Stimulated activated CD4-positive, alpha-beta T cell treated with anti-CD3 and anti-CD28 coated beads, TNF-alpha, amount 100 ng/mL, for 24 hours (primary cell): Measurements from ENCODE around the gene TMEM132C.
"Not testable (repeated sequence)": the region's sequence is repeated elsewhere in the genome, so short reads cannot be mapped to it uniquely, and the experiment has no call there.

Source experiments
- DNase-seq, 3 experiments: peaks; one replicate each; pipeline ENCODE4 v3.0.0-alpha.2; 2020; ENCODE audit warnings: low read depth in 3 of 3

The TMEM132C gene

DNA sequence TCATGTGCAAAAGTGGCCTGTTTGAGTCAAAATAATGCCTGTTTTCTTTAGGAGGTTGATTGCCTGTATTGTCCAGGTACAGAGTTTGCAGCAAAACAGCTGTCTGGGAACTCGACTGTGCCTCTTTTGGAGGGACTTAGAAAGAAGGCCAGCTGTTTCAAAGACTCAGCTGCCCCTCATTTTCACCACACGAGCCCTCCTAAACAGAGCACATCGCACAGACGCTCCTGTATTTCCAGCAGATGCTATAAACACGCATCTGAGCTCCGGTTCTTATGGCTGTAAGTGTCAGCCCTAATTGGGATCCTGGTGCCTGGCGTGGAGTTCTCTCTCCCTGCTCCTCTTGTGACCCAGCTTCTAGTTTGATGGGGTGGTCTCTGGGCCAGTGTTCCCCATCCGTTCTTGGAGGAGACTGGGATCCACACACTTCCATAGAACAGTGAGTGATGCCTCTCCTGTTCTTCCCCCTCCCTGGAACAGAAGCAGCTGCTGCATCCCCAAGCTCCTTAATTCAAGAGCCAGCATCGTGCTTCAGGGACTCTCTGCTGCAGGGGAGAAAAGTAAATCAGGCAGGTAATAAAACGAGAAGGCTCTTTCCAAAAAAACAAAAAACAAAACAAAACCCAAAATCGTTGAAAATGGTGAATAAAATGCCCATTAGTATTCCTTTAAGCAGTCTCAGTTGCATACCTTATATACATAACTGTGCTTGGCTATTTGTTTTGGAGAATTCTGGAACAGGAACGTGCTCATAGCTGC, 287.8 kb downstream of the TMEM132C start:
- DNase-seq = no peak

DNA sequence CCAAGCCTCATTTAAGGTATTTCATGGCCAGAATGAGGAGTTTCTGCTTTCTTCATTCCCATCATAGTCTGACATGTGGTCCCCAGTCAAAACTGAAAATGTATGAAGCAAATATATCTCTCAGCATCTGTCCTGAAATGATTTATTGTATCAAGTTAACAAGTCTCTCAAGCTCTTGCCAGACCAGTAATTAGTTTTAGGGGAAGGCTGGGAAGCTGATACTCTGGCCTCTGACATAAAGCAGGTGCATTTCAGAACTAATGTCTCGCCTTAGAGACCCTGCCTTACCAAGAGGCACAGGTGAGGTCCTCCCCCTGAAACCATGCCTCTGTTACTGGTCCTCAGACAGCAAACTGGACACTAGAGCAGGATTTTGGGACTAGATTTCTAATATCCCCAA, 290.3 kb downstream of the TMEM132C start:
- DNase-seq = no peak

DNA sequence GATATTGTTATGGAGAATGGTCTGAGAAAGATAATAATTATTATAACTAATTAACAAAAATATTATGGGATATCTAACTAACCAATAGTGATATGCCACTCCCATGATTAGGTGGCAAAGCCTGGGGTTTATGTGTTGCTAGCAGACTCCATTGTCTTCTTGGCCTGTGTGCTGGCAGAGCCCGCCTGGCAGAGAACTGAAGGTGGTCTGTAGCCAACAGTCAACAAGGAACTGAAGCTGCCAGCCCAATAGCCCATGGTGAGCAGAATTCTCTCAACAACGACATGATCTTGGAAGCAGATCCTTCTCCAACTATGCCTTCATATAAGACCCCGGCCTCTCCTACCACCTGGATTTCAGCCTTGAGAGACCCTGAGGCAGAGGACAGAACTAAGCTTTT, 298.0 kb downstream of the TMEM132C start:
- DNase-seq = no peak

DNA sequence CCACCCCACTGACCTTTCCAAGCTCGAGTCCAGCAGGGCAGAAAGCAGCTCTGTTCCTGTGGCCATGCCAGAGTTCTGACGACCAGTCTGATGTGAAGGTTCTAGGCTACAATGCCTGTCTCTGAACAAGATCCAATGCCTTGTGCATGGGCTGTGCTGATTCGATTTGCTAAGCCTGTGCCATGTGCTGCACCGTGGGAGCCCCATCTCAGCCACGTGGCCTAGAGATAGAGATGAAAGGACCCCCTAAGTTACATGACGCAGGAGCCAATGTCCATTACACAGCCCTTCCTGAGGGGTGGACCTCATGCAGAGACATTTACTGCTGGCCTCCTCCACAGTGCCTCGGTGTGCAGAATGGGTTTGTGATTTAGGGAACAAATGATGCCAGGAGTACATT, 300.8 kb downstream of the TMEM132C start:
- DNase-seq = no peak

DNA sequence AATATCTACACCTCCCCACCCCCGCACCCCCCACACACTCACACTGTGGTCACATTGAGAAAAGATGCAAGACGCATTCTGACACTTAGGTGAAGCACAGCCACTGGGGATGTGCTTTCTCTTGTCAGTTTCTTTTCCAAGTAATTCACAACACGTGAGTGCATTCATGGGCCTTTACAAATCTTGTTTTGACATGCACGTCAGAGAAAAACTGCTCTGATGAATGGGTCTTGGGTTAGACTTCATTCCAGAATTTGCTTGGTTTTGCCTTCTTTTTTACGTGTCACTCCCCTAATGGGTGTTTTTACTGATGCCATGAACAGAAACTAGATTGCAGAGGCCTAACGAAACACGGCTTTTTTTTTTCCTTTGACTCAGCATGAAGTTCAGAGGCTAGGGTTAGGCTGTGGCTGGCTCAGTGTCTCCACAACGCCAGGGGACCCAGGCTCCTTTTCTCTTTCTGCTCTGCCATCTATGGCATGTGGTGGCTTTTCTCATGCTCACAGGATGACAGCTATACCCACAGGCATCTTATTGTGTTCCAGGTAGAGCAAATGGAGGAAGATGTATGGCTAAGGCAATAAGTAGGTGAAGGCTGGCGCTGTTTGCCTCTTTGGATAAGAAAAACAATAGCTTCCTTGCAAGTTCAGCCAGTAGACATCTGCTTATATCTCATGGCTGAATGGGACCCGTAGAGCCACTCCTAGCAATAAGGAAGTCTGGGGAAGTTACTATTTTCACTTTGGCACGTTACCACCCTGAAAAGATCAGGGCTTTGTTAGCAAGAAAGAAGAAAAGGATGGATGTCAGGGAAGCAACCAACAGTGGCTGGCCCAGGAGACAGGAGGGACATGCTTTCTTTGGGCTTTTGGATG, 303.5 kb downstream of the TMEM132C start:
- no peak for DNase-seq

DNA sequence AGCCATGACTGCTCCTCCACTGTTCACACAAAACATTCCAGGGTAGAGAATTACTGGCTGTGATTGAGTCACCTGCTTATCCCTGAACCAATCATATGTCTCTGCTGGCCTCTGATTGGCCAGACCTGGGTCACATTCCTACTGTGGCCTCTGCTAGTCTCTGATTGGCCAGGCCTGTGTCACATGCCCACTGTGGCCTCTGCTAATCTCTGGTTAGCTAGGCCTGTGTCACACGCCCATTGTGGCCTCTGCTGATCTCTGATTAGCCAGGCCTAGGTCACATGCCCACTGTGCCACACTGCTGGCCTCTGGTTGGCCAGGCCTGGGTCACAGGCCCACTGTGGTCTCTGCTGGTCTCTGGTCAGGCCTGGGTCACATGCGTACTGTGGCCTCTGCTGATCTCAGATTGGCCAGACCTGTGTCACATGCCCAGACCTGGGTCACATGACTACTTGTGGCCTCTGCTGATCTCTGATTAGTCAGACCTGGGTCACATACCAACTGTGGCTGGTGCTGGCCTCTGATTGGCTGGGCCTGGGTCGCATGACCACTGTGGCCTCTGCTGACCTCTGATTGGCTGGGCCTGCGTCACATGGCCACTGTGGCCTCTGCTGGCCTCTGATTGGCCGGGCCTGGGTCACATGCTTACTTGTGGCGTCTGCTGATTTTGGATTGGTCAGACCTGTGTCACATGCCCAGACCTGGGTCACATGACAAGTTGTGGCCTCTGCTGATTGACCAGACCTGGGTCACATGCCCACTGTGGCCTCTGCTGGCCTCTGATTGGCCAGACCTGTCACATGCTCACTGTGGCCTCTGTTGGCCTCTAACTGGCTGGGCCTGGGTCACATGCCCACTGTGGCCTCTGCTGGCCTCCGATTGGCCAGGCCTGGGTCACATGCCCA, 305.2 kb downstream of the TMEM132C start:
- DNase-seq = no peak

DNA sequence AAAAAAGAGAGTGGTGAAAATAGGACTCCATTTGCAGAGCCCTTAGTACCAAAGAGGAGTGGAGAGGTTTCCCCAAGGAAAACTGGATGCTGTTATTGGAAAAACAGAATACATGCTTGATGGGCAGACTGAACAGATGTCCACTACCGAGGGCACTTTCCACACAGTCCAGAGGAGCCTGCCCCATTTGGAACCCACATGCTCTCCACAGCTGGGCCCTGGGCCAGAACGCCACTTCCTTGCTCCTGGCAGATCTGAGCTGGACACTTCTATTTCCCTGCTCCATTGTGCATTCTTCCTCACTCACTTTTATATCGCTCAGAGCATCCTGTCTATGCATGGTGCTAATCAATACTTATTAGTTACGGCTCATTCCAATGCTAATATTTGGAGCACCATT, 306.9 kb downstream of the TMEM132C start:
- DNase-seq = no peak

DNA sequence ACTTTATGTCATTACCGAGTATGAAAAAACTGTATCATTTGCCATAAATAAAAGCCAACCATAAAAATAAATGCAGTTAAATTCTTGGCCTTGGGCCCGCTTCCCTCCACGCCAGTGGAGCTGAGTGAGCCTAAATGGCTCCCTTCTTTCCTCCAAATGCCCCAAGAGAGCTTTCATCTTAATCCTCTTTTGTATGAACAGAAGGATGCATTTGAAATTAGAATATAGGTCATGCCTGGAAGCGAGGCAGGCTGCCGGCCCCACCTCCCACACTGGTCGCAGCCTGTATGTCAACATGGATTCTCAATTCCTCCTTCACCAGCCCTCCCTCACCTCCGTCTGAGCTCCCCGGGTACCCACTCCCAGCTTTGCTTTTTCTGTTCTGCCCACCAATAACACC, 311.1 kb downstream of the TMEM132C start:
- no peak for DNase-seq

DNA sequence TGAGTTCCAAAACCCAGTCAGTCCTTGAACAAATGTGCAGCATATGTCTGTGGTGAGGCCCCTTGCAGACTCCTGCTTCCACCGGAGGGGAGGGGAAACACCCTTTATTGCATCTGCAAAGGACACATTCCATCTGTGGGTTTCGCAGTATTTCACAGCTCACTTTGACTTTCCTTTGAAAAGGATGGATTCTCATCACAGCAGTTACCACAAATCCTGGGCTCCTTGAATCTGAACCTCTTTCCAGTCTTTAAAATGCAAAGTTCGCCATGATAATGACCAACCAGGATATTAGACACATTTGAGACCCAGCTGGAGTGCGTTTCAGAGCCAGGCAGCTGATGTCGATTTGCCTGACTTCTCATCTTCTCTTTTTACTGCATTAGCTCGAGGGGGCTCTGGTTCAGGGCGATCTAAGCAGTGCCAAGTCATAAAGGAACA, 314.4 kb downstream of the TMEM132C start:
- no peak for DNase-seq

DNA sequence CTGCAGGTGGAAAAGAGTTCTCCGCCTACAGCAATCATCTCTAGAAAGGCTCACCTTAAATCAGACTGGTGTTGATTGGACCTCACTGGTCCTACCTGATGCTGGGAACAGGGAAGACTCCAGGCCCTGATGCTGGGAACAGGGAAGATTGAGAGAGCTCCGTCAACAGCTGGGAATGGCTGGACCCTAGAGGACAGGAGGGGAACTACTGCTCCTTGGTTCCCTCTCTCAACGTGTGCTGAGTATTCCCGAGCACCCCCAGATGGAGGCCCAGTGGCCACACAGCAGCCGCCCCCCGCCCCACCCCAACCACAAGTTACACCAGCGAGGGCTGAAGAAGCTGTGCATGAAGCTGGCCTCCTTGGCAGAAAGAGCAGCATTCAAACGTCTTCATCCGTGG, 316.5 kb downstream of the TMEM132C start:
- DNase-seq = no peak

DNA sequence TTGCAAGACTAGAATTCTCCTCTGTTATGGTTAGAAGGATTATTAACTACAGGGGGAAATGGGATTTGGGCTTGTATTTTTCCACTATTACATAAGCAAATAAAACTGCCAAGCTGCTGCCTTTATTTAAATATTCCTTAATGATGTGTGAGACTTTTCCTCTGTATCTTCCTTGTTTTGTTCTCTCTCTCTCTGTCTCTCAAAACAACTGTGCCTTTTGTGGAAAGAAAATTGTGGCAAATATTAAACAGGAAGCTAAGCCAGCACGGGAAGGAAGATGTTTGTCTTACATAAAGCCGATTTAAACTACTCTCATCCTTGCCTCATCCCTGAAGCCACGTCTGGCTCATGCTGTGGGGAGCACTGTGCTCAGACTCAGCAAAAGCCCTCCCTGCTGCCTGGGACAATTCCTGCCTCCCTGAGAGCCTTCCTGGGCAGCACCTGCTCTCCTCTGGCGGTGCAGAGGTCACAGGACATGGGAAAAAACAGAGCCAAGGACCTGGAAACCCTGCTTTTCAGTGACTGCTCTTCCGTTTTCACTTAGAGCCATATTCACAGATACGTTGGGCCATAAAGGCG, 319.6 kb downstream of the TMEM132C start:
- DNase-seq = no peak

DNA sequence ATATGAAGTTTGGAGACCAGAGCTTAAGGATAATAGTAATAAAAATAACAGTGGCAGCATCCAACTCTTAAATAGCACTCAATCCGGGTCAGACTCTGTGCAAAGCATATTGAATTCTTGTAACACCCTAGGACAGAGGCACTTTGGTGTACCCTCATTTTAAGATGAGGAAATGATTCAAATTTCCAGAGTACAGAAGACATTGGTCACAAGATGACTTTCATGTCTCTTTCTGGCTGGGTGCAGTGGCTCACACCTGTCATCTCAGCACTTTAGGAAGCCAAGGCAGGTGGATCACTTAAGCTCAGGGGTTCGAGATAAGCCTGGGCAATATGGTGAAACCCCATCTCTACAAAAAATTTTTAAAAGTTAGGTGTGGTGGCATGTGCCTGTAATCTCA, 320.9 kb downstream of the TMEM132C start:
- DNase-seq = no peak

DNA sequence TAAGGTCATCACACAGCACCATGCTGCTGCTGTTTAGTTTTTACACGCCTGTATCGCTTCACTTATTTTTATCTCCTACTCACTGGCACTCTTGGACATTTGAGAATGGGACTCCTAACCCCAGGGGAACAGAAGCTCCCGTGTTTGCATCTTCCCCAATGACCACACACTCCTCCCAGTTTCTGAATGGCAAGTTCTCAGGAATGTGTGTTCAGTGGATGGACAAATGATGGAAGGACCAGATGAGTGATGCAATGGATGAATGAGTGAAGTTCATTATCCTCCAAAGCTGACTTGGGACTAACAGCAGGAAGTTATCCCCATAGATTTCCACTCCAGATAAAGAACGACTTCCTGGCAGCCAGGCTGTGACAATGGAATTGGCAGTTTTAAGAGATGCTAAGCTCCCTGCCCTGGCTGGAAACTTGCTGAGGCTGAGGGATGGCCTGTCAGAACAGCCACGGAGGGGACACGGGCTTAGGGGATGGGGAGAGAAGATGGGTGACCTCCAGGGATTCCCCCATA, 325.3 kb downstream of the TMEM132C start:
- DNase-seq = no peak

DNA sequence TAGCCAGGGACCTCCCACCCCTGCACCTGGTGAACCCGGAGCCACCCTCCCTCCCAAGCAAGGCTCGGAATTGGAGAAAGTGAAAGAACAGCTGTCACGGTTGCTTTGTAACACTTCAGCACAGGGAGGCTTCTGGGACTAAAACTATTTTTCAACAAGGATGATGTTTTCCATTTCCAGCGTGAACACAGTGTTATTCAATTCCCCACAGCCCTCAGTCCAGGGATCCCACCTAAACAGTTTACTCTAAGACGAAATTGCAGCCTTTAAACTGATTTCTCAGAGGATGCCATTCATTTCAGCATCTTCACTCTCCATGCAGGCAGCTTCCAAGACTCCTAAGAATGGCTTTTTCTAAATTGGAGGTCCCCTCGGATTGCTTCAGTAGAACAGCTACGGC, 327.6 kb downstream of the TMEM132C start:
- DNase-seq = no peak

DNA sequence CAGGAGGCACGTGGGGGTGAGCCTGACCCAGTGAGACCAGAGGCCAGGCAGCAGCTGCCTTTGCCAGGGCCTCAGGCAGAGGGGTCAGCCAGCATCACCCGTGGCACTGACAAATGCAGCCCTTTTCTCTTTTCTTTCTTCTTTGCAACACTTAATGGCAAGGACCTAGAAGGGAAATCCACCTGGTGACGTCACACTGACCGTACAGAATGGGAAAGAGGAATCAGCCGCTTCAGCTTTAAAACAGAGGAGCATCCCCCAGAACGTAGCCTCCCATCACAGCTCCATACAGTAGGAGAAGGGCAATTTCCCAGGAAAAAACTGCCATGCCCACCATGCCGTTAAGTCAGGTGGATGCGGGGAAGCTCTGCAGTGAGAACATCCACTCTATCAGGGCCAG, 328.6 kb downstream of the TMEM132C start:
- no peak for DNase-seq

DNA sequence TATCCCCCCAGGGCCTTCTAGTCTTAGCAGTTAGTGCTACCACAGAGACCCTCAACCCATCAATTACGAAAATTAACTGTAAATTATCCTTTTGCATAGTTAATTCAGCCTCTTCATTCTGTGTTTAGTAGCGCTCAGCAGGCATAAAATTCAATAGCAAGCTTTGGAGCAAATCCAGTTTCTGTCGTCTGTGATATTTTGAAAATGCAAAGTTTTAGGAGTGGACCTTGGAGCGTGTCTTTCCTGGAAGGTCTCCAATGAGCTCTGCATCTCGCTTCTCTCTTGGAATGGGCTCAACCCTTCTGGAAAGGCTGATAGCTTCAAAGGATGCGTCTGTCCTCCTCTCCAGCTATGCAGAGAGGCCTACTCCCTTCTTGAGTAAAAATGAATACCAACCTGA, 333.9 kb downstream of the TMEM132C start:
- no peak for DNase-seq

DNA sequence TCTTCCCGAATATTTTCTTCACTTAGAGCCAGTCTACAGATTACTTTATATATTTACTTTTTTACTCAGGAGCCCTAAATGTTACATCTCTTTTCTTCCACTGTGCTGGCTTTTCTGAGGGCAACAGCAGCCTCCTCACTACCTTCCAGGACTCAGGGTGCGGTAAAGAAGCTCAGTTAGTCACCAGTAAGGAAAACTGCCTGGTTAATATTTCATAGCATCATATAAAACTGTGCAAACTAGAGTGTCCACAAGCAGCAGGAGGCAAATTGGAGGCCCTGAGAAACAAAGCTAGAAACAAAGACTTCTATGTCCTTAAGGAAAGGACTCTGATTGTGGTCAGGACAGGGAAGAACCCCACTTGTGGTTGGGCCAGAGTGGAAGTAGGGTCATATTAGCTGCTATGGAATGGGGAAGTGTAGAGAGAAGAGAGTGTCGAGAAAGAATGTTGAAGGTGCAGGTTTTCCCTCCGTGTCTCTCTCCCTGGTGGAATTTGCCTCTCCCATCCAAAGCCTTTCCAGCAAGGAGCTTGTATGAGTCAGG, 336.7 kb downstream of the TMEM132C start:
- no peak for DNase-seq

DNA sequence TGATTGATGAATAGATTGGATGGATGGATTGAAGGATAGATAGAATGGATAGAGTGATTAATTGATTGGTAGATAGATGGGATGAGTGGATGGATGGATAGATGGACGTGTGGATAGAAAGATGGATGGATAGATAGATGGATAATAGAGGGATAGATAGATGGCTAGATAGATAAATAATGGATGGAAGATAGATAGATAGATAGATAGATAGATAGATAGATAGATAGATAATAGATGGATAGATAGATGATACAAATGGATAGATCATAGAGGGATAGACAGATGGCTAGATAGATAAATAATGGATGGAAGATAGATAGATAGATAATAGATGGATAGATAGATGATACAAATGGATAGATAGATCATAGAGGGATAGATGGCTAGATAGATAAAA, 337.2 kb downstream of the TMEM132C start:
- DNase-seq = not testable (repeated sequence)

DNA sequence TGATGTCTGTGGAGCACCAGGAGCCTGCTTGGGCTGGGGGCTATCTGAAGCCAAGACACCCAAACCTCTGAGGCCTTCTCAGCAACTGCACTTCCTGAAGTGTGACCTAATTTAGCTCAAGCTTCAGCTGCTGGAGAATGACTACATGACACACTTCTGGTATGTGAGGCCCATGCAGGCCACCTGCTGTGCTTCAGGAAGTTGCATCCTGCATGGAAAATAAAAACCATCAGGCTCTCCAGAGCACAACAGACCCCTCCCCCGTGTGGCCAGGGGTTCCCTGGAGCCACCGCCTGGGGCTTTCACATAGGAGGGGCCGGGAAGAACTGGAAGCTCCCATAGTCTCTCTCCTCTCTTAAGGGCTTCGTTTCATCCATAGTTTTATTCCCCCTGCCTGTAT, 339.1 kb downstream of the TMEM132C start:
- DNase-seq = no peak

DNA sequence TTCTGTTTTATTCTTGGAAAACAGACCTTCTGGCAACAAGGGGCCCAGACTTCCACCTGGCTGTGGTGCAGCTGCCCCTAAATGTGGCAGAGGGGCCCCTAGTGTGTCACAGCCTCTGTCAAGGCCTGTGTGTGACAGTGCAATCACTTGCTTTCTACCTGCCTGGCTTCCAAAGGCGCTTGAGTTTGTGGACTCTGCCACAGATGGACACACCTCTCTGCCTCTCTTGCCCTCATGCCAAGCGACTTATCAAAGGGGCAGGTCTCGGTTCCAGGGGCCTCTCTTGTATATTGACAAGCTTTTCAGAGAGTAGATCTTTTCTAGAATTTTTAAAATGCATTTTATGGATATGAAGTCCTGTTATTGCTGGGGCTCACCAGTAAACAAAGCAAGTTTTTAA, 339.6 kb downstream of the TMEM132C start:
- no peak for DNase-seq

DNA sequence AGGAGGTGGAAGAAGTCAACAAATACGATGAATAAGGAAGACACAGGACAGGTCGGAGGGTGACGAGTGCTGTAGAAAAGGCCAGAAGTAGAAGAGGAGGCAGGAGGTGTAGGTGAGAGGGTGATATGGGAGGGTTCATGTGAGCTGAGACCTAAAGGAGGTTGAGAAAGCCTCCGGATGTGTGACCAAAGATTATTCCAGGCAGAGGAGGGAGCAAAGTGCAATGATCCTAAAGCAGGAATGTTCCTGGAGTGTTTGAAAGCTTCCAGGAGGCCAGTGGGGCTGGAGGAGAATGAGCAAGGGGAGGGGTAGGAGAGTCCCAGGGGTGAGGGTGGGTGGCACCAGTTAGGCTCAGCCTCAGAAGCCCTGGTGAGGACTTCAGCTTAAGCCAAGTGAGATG, 340.0 kb downstream of the TMEM132C start:
- DNase-seq = no peak
